ENCODE measurements around the gene NTPCR. TPM values are rescaled to one million over a fixed set of nuclear protein-coding genes. Genes with fewer than 3 reads are reported as not detected.

NTPCR gene
- total and polyA plus RNA-seq, 2 donors (not counting 3 experiments of a cell fraction or from before 2014, with no cell fraction given): 13.2 to 35.3 TPM

DNA sequence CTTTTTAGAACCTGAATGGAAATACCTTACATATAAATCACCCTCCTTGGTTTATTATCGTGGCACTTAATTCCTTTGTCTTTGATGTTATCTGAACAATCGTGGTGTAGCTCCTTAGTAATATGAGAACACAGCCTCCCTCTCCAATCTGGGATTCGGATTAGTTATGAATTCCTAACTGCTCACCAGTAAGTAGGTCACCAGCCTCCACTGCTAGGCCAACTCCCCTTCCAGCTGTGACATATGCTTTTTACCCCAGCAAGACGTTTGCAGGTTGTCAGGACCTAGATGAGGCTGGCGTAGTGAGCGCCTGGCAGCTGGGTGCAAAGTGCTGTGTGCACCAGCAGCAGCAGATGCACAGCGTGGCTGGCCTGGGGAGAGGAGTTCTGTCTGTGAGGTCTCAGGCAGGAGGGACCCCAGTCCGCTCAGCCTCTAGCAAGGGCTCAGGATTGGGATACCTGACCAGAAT lies 38.2 kb downstream of the NTPCR start:
- TF ChIP-seq MYC (IDR thresholded peaks at IDR 0.05; ENCODE audit: low read depth, low read length) (no peak), FOS (IDR thresholded peaks at IDR 0.05; ENCODE audit: borderline replicate concordance, insufficient read depth, low read length) (no peak), GATA2 (IDR thresholded peaks at IDR 0.05; ENCODE audit: insufficient read depth, insufficient read length, low read depth, low read length) (no peak)
- intact Hi-C loops (cut with micrococcal nuclease): no loop called here
- no peak overlapping the region for H2AFZ ChIP-seq (ENCODE audit: low read depth, low read length)
- no peak overlapping the region for H3K4me2 ChIP-seq (ENCODE audit: insufficient read depth, low read length)
- DNase-seq (ENCODE audit: low read depth, low spot score) (no peak), FAIRE-seq (no peak)
- H3K27me3 ChIP-seq (ENCODE audit: control insufficient read depth in 2 of 2, insufficient read depth in 2 of 2, low read length in 2 of 2): no peaks in the 10 kb centered on the region
- H3K79me2 ChIP-seq (ENCODE audit: control insufficient read depth, insufficient read depth, low read length): no peaks in the 10 kb centered on the region
- no peaks in the 10 kb centered on the region for H3K36me3 ChIP-seq (ENCODE audit: control insufficient read depth in 2 of 2, extremely low read depth in 1 of 2, insufficient read depth in 2 of 2, low read length in 2 of 2)
- no peak overlapping the region for H3K9ac ChIP-seq (replicated peaks; ENCODE audit: extremely low read depth, insufficient read depth, low read length)
- no peaks in the 10 kb centered on the region for H4K20me1 ChIP-seq (replicated peaks; ENCODE audit: control insufficient read depth, extremely low read depth, insufficient read depth, low read length)
- no peak overlapping the region for H3K4me3 ChIP-seq (replicated peaks in 1 of 3; ENCODE audit: insufficient read depth in 1 of 3, low read depth in 1 of 3, low read length in 3 of 3)
- ChIA-PET CTCF (no interaction called here), POLR2A (no interaction called here)
- no peaks in the 10 kb centered on the region for H3K9me3 ChIP-seq (replicated peaks; ENCODE audit: control insufficient read depth, insufficient read depth, low read length)
- BruUV-seq (replicated peaks): no TSS peak
- H3K27ac ChIP-seq (ENCODE audit: insufficient read depth, low read depth, low read length): no peak overlapping the region
- dilution Hi-C loops (cut with MboI; ENCODE audit: extremely low pct_ligation_motif_present, low sequenced_read_pairs): no loop called here
- no peaks in the 10 kb centered on the region for H3K9me1 ChIP-seq (replicated peaks; ENCODE audit: control insufficient read depth, extremely low read depth, insufficient read depth, low read length)
- H3K4me1 ChIP-seq (ENCODE audit: control insufficient read depth, extremely low read depth, insufficient read depth, low read length): no peaks in the 10 kb centered on the region

DNA sequence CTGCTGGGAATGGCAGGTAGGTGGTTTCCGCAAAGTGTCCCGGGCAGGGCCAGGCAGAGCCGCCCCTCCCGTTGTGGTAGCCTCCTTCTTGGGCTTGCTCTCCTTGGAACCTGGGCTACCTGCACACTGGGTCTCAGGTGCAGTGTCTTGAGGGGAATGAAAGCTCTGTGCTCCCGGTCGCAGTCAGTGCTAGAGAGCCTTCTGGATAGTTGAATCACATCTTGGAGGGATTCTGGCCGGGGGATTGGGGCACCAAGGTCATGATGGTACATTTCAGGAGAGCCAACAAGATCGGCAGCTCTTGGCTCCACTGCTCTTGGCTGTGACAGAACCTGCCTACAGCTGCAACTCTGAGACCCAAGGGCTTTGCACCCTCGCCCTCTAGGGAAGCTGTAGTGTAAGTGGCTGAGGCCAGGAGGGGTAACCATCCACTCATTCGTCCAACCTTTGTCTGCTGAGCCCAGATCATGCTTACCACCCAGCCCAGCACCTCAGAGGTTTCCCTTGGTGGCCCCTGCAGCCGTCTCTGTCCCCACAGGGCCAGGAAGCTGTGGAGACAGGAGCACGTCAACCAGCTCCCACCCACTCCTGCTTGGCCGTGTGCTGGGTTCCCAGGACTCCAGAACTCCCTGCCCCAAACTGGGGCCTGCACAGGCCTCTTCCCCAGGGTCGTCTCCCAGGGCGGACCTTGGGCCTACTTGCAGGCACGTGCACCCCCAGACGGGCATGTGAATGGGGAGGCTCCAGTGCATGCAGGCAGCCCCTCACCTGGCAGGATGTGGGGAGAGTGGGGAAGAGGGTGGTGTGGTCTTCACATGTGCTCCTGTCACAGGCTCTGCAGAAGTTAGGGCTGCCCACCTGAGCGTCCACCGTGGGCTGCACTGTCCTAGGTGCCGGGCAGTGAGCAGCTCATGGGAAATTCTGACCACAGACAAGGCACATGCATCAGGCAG lies 40.0 kb downstream of the NTPCR start:
- Histone ChIP-seq H3K79me2 (ENCODE audit: control insufficient read depth, insufficient read depth, low read length) (no peaks in the 10 kb centered on the region), H3K27ac (ENCODE audit: insufficient read depth, low read depth, low read length) (no peak overlapping the region), H3K4me3 (replicated peaks in 1 of 3; ENCODE audit: insufficient read depth in 1 of 3, low read depth in 1 of 3, low read length in 3 of 3) (no peak overlapping the region), H3K36me3 (ENCODE audit: control insufficient read depth in 2 of 2, extremely low read depth in 1 of 2, insufficient read depth in 2 of 2, low read length in 2 of 2) (no peaks in the 10 kb centered on the region), H3K4me1 (ENCODE audit: control insufficient read depth, extremely low read depth, insufficient read depth, low read length) (no peaks in the 10 kb centered on the region), H3K27me3 (ENCODE audit: control insufficient read depth in 2 of 2, insufficient read depth in 2 of 2, low read length in 2 of 2) (no peaks in the 10 kb centered on the region), H3K9me1 (replicated peaks; ENCODE audit: control insufficient read depth, extremely low read depth, insufficient read depth, low read length) (no peaks in the 10 kb centered on the region), H3K9ac (replicated peaks; ENCODE audit: extremely low read depth, insufficient read depth, low read length) (no peak overlapping the region), H4K20me1 (replicated peaks; ENCODE audit: control insufficient read depth, extremely low read depth, insufficient read depth, low read length) (no peaks in the 10 kb centered on the region), H2AFZ (ENCODE audit: low read depth, low read length) (no peak overlapping the region), H3K4me2 (ENCODE audit: insufficient read depth, low read length) (no peak overlapping the region), H3K9me3 (replicated peaks; ENCODE audit: control insufficient read depth, insufficient read depth, low read length) (no peaks in the 10 kb centered on the region)
- BruUV-seq (replicated peaks): no TSS peak
- DNase-seq (ENCODE audit: low read depth, low spot score): no peak
- ChIA-PET CTCF (interaction anchor here (0.8 to 1.1 kb wide), 2 partner anchors 10 to 38 kb away, joined by 3 to 4 read pairs; no protein-coding TSS in a partner anchor), POLR2A (no interaction called here)
- no peak for FAIRE-seq
- dilution Hi-C loops (cut with MboI; ENCODE audit: extremely low pct_ligation_motif_present, low sequenced_read_pairs) (no loop called here), intact Hi-C loops (cut with micrococcal nuclease) (no loop called here)
- TF ChIP-seq, protein P1, sequence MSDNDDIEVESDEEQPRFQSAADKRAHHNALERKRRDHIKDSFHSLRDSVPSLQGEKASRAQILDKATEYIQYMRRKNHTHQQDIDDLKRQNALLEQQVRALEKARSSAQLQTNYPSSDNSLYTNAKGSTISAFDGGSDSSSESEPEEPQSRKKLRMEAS (IDR thresholded peaks at IDR 0.05; ENCODE audit: insufficient read depth, insufficient read length): no peak
- TF ChIP-seq POLR2AphosphoS5 (IDR thresholded peaks at IDR 0.05; ENCODE audit: insufficient read depth, low read depth, low read length) (no peak), POLR2A (IDR thresholded peaks at IDR 0.05; ENCODE audit: low read depth, low read length) (no peak), CTCF (IDR thresholded peaks at IDR 0.05; ENCODE audit: extremely low read depth in 1 of 2, insufficient read depth in 1 of 2, low read depth in 1 of 2, low read length in 2 of 2) (no peak), GATA2 (IDR thresholded peaks at IDR 0.05; ENCODE audit: insufficient read depth, insufficient read length, low read depth, low read length) (no peak), MYC (IDR thresholded peaks at IDR 0.05; ENCODE audit: low read depth, low read length) (no peak), EZH2 (IDR thresholded peaks at IDR 0.05; ENCODE audit: borderline replicate concordance, low read depth, low read length, severe bottlenecking) (no peak), FOS (IDR thresholded peaks at IDR 0.05; ENCODE audit: borderline replicate concordance, insufficient read depth, low read length) (no peak), JUN (IDR thresholded peaks at IDR 0.05; ENCODE audit: borderline replicate concordance, insufficient read depth, insufficient read length, low read depth) (no peak)
